H1 (cell line): Measurements from ENCODE around the gene SCCPDH. TPM values are rescaled to one million over a fixed set of nuclear protein-coding genes. Genes with fewer than 3 reads are reported as not detected.

ENCODE experiments used
- CTCF ChIA-PET: fragments of 300-600 bp; sonication (Branson Sonifier 250); formaldehyde crosslinking; loops from one replicate; lab custom pipeline; 2021; ENCODE audit not compliant: partially characterized antibody; lab: Charles Lee
- POLR2A ChIA-PET: fragments of 300-600 bp; sonication (Branson Sonifier 250); formaldehyde crosslinking; loops from one replicate; lab custom pipeline; 2021; ENCODE audit warnings: inconsistent platforms; ENCODE audit not compliant: partially characterized antibody; lab: Charles Lee
- DNase-seq, 2 experiments: peaks; one replicate each; pipeline versions ENCODE4 v3.0.0 to v3.0.0-alpha.2; 2010 to 2022; ENCODE audit warnings: low spot score in 2 of 2, low read depth in 1 of 2, mixed read lengths in 1 of 2
- FAIRE-seq: peaks from 2 replicates; lab custom pipeline; 2011; peaks lifted over from hg19 to GRCh38; lab: Jason Lieb, UNC
- H2AFZ ChIP-seq: 2 replicates; pipeline ENCODE4 v1.8.1; 2012; ENCODE audit warnings: low read length, inconsistent platforms
- H2AK5ac ChIP-seq: 2 replicates; pipeline ENCODE4 v1.6.1; 2013; ENCODE audit warnings: low read depth, low read length
- H2BK120ac ChIP-seq: replicated peaks from 2 replicates; pipeline ENCODE3; 2013; ENCODE audit warnings: low read depth, low read length, inconsistent platforms
- H2BK12ac ChIP-seq: 2 replicates; pipeline ENCODE4 v1.6.1; 2013; ENCODE audit warnings: low read depth, low read length
- H2BK15ac ChIP-seq: 2 replicates; pipeline ENCODE4 v1.6.1; 2013; ENCODE audit warnings: low read length
- H2BK20ac ChIP-seq: 2 replicates; pipeline ENCODE4 v1.6.1; 2013; ENCODE audit warnings: low read length
- H2BK5ac ChIP-seq: 2 replicates; pipeline ENCODE4 v1.6.1; 2013; ENCODE audit warnings: low read depth, low read length
- H3K14ac ChIP-seq: 2 replicates; pipeline ENCODE4 v1.6.1; 2013; ENCODE audit warnings: inconsistent platforms; ENCODE audit not compliant: insufficient read length
- H3K18ac ChIP-seq: 2 replicates; pipeline ENCODE4 v1.6.1; 2013; ENCODE audit warnings: low read length; ENCODE audit errors: extremely low read depth
- H3K23ac ChIP-seq: 2 replicates; pipeline ENCODE4 v1.6.1; 2013; ENCODE audit warnings: inconsistent platforms; ENCODE audit not compliant: insufficient read length
- H3K23me2 ChIP-seq: 2 replicates; pipeline ENCODE4 v1.6.1; 2013; ENCODE audit warnings: low read depth, low read length
- H3K27ac ChIP-seq: 2 replicates; pipeline ENCODE4 v1.6.1; 2011; ENCODE audit warnings: low read depth, low read length, inconsistent platforms
- H3K27me3 ChIP-seq, 4 experiments: replicated peaks in 1 of 4; 1 replicate in 1 of 4; 2 replicates in 3 of 4; pipeline versions ENCODE4 v1.6.1 to v1.8.1; 2011 to 2013; ENCODE audit warnings: low read length in 3 of 4, mild to moderate bottlenecking in 3 of 4, inconsistent platforms in 2 of 4, mixed read lengths in 2 of 4, moderate library complexity in 1 of 4; ENCODE audit not compliant: control insufficient read depth in 3 of 4, insufficient read depth in 3 of 4; ENCODE audit errors: extremely low read depth in 1 of 4
- H3K36me3 ChIP-seq, 4 experiments: 2 replicates each; pipeline versions ENCODE4 v1.6.1 to v1.8.1; 2011 to 2013; ENCODE audit warnings: mild to moderate bottlenecking in 4 of 4, low read length in 3 of 4, moderate library complexity in 2 of 4, control low read depth in 1 of 4, inconsistent platforms in 1 of 4; ENCODE audit not compliant: insufficient read depth in 4 of 4, control insufficient read depth in 2 of 4
- H3K4ac ChIP-seq: replicated peaks from 2 replicates; pipeline ENCODE3; 2013; ENCODE audit warnings: low read length, low read depth, mixed read lengths, inconsistent platforms; ENCODE audit not compliant: insufficient read length
- H3K4me1 ChIP-seq, 4 experiments: replicated peaks in 1 of 4; 1 replicate in 1 of 4; 2 replicates in 3 of 4; pipeline versions ENCODE4 v1.6.1 to v1.8.1; 2011 to 2013; ENCODE audit warnings: low read length in 3 of 4, inconsistent platforms in 2 of 4, mixed read lengths in 1 of 4; ENCODE audit not compliant: insufficient read depth in 4 of 4, control insufficient read depth in 3 of 4
- H3K4me2 ChIP-seq, 2 experiments: 2 replicates each; pipeline versions ENCODE4 v1.6.1 to v1.8.1; 2011 to 2013; ENCODE audit warnings: low read depth in 2 of 2, low read length in 2 of 2, control low read depth in 1 of 2, inconsistent platforms in 1 of 2, mild to moderate bottlenecking in 1 of 2; ENCODE audit not compliant: insufficient read depth in 1 of 2
- H3K4me3 ChIP-seq, 4 experiments: fragments of 200-600, 300-600 bp in 1 of 4; sonication (generic), shearing (Covaris generic), sonication (Bioruptor Twin) in 1 of 4; 2 replicates each; pipeline versions ENCODE4 v1.5.1 to v1.8.1; 2011 to 2016; ENCODE audit warnings: low read length in 4 of 4, low read depth in 3 of 4, control low read depth in 2 of 4, inconsistent platforms in 2 of 4, mild to moderate bottlenecking in 2 of 4, mixed read lengths in 1 of 4, moderate library complexity in 1 of 4; ENCODE audit not compliant: insufficient read depth in 2 of 4; ENCODE audit errors: extremely low read depth in 1 of 4
- H3K56ac ChIP-seq: replicated peaks from 2 replicates; pipeline ENCODE3; 2013; ENCODE audit warnings: low read depth, mild to moderate bottlenecking, mixed read lengths, low read length, inconsistent platforms; ENCODE audit not compliant: insufficient read length
- H3K79me1 ChIP-seq: 2 replicates; pipeline ENCODE4 v1.6.1; 2013; ENCODE audit warnings: low read depth, low read length, control low read depth
- H3K79me2 ChIP-seq, 2 experiments: 2 replicates each; pipeline versions ENCODE4 v1.6.1 to v1.8.1; 2012 to 2013; ENCODE audit warnings: low read length in 2 of 2, mild to moderate bottlenecking in 2 of 2, inconsistent platforms in 1 of 2; ENCODE audit not compliant: insufficient read depth in 2 of 2, control insufficient read depth in 1 of 2
- H3K9ac ChIP-seq, 4 experiments: replicated peaks in 1 of 4; 1 replicate in 1 of 4; 2 replicates in 3 of 4; pipeline versions ENCODE4 v1.6.1 to v1.8.1; 2011 to 2013; ENCODE audit warnings: low read depth in 3 of 4, low read length in 3 of 4, control low read depth in 2 of 4, mild to moderate bottlenecking in 2 of 4, moderate library complexity in 2 of 4, inconsistent platforms in 1 of 4; ENCODE audit errors: extremely low read depth in 1 of 4
- H3K9me3 ChIP-seq, 2 experiments: 2 replicates each; pipeline versions ENCODE4 v1.6.1 to v1.8.1; 2012 to 2013; ENCODE audit warnings: mild to moderate bottlenecking in 2 of 2, moderate library complexity in 2 of 2, control low read depth in 1 of 2, inconsistent platforms in 1 of 2, low read depth in 1 of 2, low read length in 1 of 2, mixed read lengths in 1 of 2; ENCODE audit not compliant: insufficient read depth in 2 of 2
- H4K20me1 ChIP-seq, 2 experiments: replicated peaks in 1 of 2; 2 replicates each; pipeline versions ENCODE3 to v1.8.1; 2011 to 2013; ENCODE audit warnings: inconsistent platforms in 2 of 2, low read length in 2 of 2, mild to moderate bottlenecking in 1 of 2; ENCODE audit not compliant: insufficient read depth in 2 of 2, control insufficient read depth in 1 of 2
- H4K5ac ChIP-seq: 2 replicates; pipeline ENCODE4 v1.6.1; 2013; ENCODE audit warnings: low read length, low read depth, mixed read lengths, inconsistent platforms; ENCODE audit not compliant: insufficient read length
- H4K8ac ChIP-seq: 2 replicates; pipeline ENCODE4 v1.8.0; 2013; ENCODE audit warnings: mild to moderate bottlenecking, moderate library complexity, low read length, inconsistent platforms; ENCODE audit not compliant: insufficient read depth; ENCODE audit errors: extremely low read depth
- H4K91ac ChIP-seq: replicated peaks from 2 replicates; pipeline ENCODE3; 2013; ENCODE audit warnings: low read length, mixed read lengths, inconsistent platforms; ENCODE audit not compliant: insufficient read length
- KDM4A ChIP-seq: IDR thresholded peaks from one replicate; pipeline ENCODE4 v1.7.1; 2012; ENCODE audit warnings: low read depth, mild to moderate bottlenecking, moderate library complexity, low read length, inconsistent platforms; ENCODE audit not compliant: severe bottlenecking
- SUZ12 ChIP-seq: fragments of 200-600 bp; sonication (generic); IDR thresholded peaks from 2 replicates; pipeline ENCODE4 v1.6.1; 2012; ENCODE audit warnings: mild to moderate bottlenecking, inconsistent platforms, low read length, moderate library complexity, mixed read lengths
- WGBS, 2 experiments: shearing (Covaris generic) in 1 of 2; methylation state at CpG; one replicate each; pipeline versions ENCODE4 v1.1.6 to v1.1.7; 2013 to 2015; ENCODE audit warnings: low lambda C conversion rate in 2 of 2, mixed read lengths in 2 of 2, inconsistent platforms in 1 of 2, low coverage in 1 of 2, missing lambda C conversion rate in 1 of 2; ENCODE audit not compliant: insufficient replicate concordance in 2 of 2, insufficient coverage in 1 of 2, insufficient read length in 1 of 2; ENCODE audit errors: extremely low coverage in 1 of 2, missing lambda C conversion rate in 1 of 2; 5-methylcytosine and 5-hydroxymethylcytosine counted together
- polyA plus RNA-seq, 7 experiments: library from polyadenylated mRNA; depleted of rRNA in 3 of 7; stranded (reverse) in 5 of 7; unstranded in 2 of 7; fragments of >200 nt in 5 of 7; fragments of 200-250 nt in 2 of 7; gene quantifications; 1 replicate in 5 of 7; 2 replicates in 1 of 7; 4 replicates in 1 of 7; pipeline versions ENCODE4 v1.2.1 to v1.2.3, GENCODE V29; 2011 to 2013; ENCODE audit warnings: missing spikeins in 2 of 7, mixed read lengths in 2 of 7
- total RNA-seq: library from RNA; stranded (reverse); fragmentation: NEBNext Ultra II Directional; extraction: Animal tissue kit (Norgen Biotek cat#: 25700); gene quantifications from 2 replicates; pipeline ENCODE4 v1.2.1, GENCODE V29; 2021

The SCCPDH gene
- total and polyA plus RNA-seq, 2 of the 8 experiments (the other 6 are each of a cell fraction or from before 2014, with no cell fraction given), result 9.5 to 17.0 TPM

- Histone ChIP-seq H4K20me1 (no peaks in the 10 kb centered on the region), H3K23me2 (no peaks in the 10 kb centered on the region), H3K79me1 (no peaks in the 10 kb centered on the region), H2BK20ac (no peak overlapping the region), H3K27me3 (no peaks in the 10 kb centered on the region), H2BK12ac (no peak overlapping the region), H3K36me3 (no peaks in the 10 kb centered on the region), H3K4me1 (peaks cover 0 to 4% (median 3%) of the 10 kb centered on the region in 4 experiments; a peak in 6 of 7 replicates), H3K27ac (no peak overlapping the region), H4K91ac (no peak overlapping the region), H3K4me3 (no peak overlapping the region), H2BK5ac (no peak overlapping the region), H3K14ac (no peak overlapping the region)
- POLR2A ChIA-PET, result interaction anchor here (1.1 kb wide), 1 partner anchor 10 kb away, joined by 3 read pairs; no protein-coding TSS in a partner anchor
- CTCF ChIA-PET, result interaction anchor here (0.7 to 0.8 kb wide), 3 partner anchors 14 to 503 kb away, joined by 3 read pairs; no protein-coding TSS in a partner anchor
- FAIRE-seq, result no peak
- no peak for DNase-seq
- TF ChIP-seq KDM4A, result no peak
- no peak for TF ChIP-seq SUZ12
- TF ChIP-seq, all 59 proteins: peak for 0
- H3K79me2 ChIP-seq, result no peaks in the 10 kb centered on the region
- H3K4me2 ChIP-seq, result no peak overlapping the region
- no peak overlapping the region for H2AK5ac ChIP-seq
- WGBS, 2 experiments, result 88% methylated on average over 10 of the region's 10 CpGs; no CpG with 5 or more reads in 1 of the 2 experiments
- no peaks in the 10 kb centered on the region for H3K9me3 ChIP-seq
- no peak overlapping the region for H2BK15ac ChIP-seq
- no peak overlapping the region for H3K18ac ChIP-seq
- H4K5ac ChIP-seq, result no peak overlapping the region
- no peak overlapping the region for H2AFZ ChIP-seq
- no peak overlapping the region for H3K56ac ChIP-seq
- no peak overlapping the region for H3K23ac ChIP-seq
- H3K9ac ChIP-seq, result no peak overlapping the region
- no peak overlapping the region for H4K8ac ChIP-seq
- no peak overlapping the region for H2BK120ac ChIP-seq
- no peak overlapping the region for H3K4ac ChIP-seq
Observed at GRCh38 chr1:246800756-246801155, 76.5 kb downstream of the SCCPDH start.
